ENCODE measurements around the gene TMEM14B. TPM values are rescaled to one million over a fixed set of nuclear protein-coding genes. Genes with fewer than 3 reads are reported as not detected.

The TMEM14B gene
- total and polyA plus RNA-seq, 2 donors (not counting 3 experiments of a cell fraction or from before 2014, with no cell fraction given) = 58.2 to 73.1 TPM

- no TSS peak for BruUV-seq (replicated peaks)
- FAIRE-seq (no peak), DNase-seq (ENCODE audit: low read depth, low spot score) (peak; percentile 34)
- H3K4me2 ChIP-seq (ENCODE audit: insufficient read depth, low read length) = no peak overlapping the region
- dilution Hi-C loops (cut with MboI; ENCODE audit: extremely low pct_ligation_motif_present, low sequenced_read_pairs) = no loop called here
- POLR2A ChIA-PET = no interaction called here
- no peak overlapping the region for H3K9ac ChIP-seq (replicated peaks; ENCODE audit: extremely low read depth, insufficient read depth, low read length)
- H3K4me1 ChIP-seq (ENCODE audit: control insufficient read depth, extremely low read depth, insufficient read depth, low read length) = peaks cover 2% of the 10 kb centered on the region
- H3K79me2 ChIP-seq (ENCODE audit: control insufficient read depth, insufficient read depth, low read length) = no peaks in the 10 kb centered on the region
- H3K27ac ChIP-seq (ENCODE audit: insufficient read depth, low read depth, low read length) = no peak overlapping the region
- H3K9me3 ChIP-seq (replicated peaks; ENCODE audit: control insufficient read depth, insufficient read depth, low read length) = no peaks in the 10 kb centered on the region
- CTCF ChIA-PET = interaction anchor here (0.5 to 3.5 kb wide), 21 partner anchors 8 to 775 kb away, joined by 3 to 178 read pairs (median 3); partner anchors contain the start of genes C6orf52, PAK1IP1 and TMEM14C
- H2AFZ ChIP-seq (ENCODE audit: low read depth, low read length) = no peak overlapping the region
- no peak for TF ChIP-seq CTCF (IDR thresholded peaks at IDR 0.05; ENCODE audit: extremely low read depth in 1 of 2, insufficient read depth in 1 of 2, low read depth in 1 of 2, low read length in 2 of 2)
- intact Hi-C loops (cut with micrococcal nuclease) = loop anchor here (1.0 to 2.0 kb wide), 5 partner anchors 42 to 323 kb away; partner anchors contain the start of genes C6orf52, PAK1IP1 and TMEM14C
- H3K27me3 ChIP-seq (ENCODE audit: control insufficient read depth in 2 of 2, insufficient read depth in 2 of 2, low read length in 2 of 2) = no peaks in the 10 kb centered on the region
- no peaks in the 10 kb centered on the region for H4K20me1 ChIP-seq (replicated peaks; ENCODE audit: control insufficient read depth, extremely low read depth, insufficient read depth, low read length)
- H3K4me3 ChIP-seq (replicated peaks in 1 of 3; ENCODE audit: insufficient read depth in 1 of 3, low read depth in 1 of 3, low read length in 3 of 3) = no peak overlapping the region
- H3K36me3 ChIP-seq (ENCODE audit: control insufficient read depth in 2 of 2, extremely low read depth in 1 of 2, insufficient read depth in 2 of 2, low read length in 2 of 2) = no peaks in the 10 kb centered on the region
- no peaks in the 10 kb centered on the region for H3K9me1 ChIP-seq (replicated peaks; ENCODE audit: control insufficient read depth, extremely low read depth, insufficient read depth, low read length)
These were observed 53.2 kb downstream of the TMEM14B start for GRCh38 chr6:10800810-10801209.

GRCh38 chr6:10801224-10801848, 53.7 kb downstream of the TMEM14B start:
- intact Hi-C loops (cut with micrococcal nuclease) (loop anchor here (1.0 to 2.0 kb wide), 5 partner anchors 42 to 323 kb away; partner anchors contain the start of genes C6orf52, PAK1IP1 and TMEM14C), dilution Hi-C loops (cut with MboI; ENCODE audit: extremely low pct_ligation_motif_present, low sequenced_read_pairs) (no loop called here)
- ChIA-PET POLR2A (no interaction called here), CTCF (interaction anchor here (0.6 to 3.5 kb wide), 22 partner anchors 8 to 774 kb away, joined by 3 to 178 read pairs (median 3); no protein-coding TSS in a partner anchor)
- no TSS peak for BruUV-seq (replicated peaks)
- Histone ChIP-seq H2AFZ (ENCODE audit: low read depth, low read length) (no peak overlapping the region), H3K9ac (replicated peaks; ENCODE audit: extremely low read depth, insufficient read depth, low read length) (no peak overlapping the region), H3K9me3 (replicated peaks; ENCODE audit: control insufficient read depth, insufficient read depth, low read length) (no peaks in the 10 kb centered on the region), H3K79me2 (ENCODE audit: control insufficient read depth, insufficient read depth, low read length) (no peaks in the 10 kb centered on the region), H4K20me1 (replicated peaks; ENCODE audit: control insufficient read depth, extremely low read depth, insufficient read depth, low read length) (no peaks in the 10 kb centered on the region), H3K36me3 (ENCODE audit: control insufficient read depth in 2 of 2, extremely low read depth in 1 of 2, insufficient read depth in 2 of 2, low read length in 2 of 2) (no peaks in the 10 kb centered on the region), H3K4me1 (ENCODE audit: control insufficient read depth, extremely low read depth, insufficient read depth, low read length) (peaks cover 2% of the 10 kb centered on the region), H3K27me3 (ENCODE audit: control insufficient read depth in 2 of 2, insufficient read depth in 2 of 2, low read length in 2 of 2) (no peaks in the 10 kb centered on the region), H3K4me3 (replicated peaks in 1 of 3; ENCODE audit: insufficient read depth in 1 of 3, low read depth in 1 of 3, low read length in 3 of 3) (no peak overlapping the region), H3K27ac (ENCODE audit: insufficient read depth, low read depth, low read length) (no peak overlapping the region), H3K9me1 (replicated peaks; ENCODE audit: control insufficient read depth, extremely low read depth, insufficient read depth, low read length) (no peaks in the 10 kb centered on the region), H3K4me2 (ENCODE audit: insufficient read depth, low read length) (no peak overlapping the region)
- DNase-seq (ENCODE audit: low read depth, low spot score) (peak; percentile 64), FAIRE-seq (peak; percentile 76)
- TF ChIP-seq CTCF (IDR thresholded peaks at IDR 0.05; ENCODE audit: extremely low read depth in 1 of 2, insufficient read depth in 1 of 2, low read depth in 1 of 2, low read length in 2 of 2) (peak; percentile 94 to 99), POLR2A (IDR thresholded peaks at IDR 0.05; ENCODE audit: low read depth, low read length) (no peak)
